Hepatocyte (in vitro differentiated cells): ENCODE data around the gene HS3ST4.

Experiments used
- CTCF ChIP-seq: fragments of 200-600 bp; sonication (generic); IDR thresholded peaks from 2 replicates; pipeline ENCODE4 v1.5.1; 2016; ENCODE audit warnings: antibody characterized with exemption, mild to moderate bottlenecking; ENCODE audit not compliant: poor library complexity
- EZH2 ChIP-seq: fragments of 200-600 bp; sonication (generic); IDR thresholded peaks from 2 replicates; pipeline ENCODE4 v1.6.1; 2016; ENCODE audit warnings: antibody characterized with exemption, mild to moderate bottlenecking, borderline replicate concordance
- EZH2phosphoT487 ChIP-seq: fragments of 200-600 bp; sonication (generic); IDR thresholded peaks from one replicate; pipeline ENCODE4 v1.6.1; 2018; ENCODE audit warnings: antibody characterized with exemption, mild to moderate bottlenecking, low read depth, moderate library complexity; ENCODE audit not compliant: unreplicated experiment, severe bottlenecking

GRCh38 chr16:26087091-26087490 is 395.3 kb downstream of the HS3ST4 start:
- TF ChIP-seq CTCF = no peak
- no peak for TF ChIP-seq EZH2phosphoT487
- no peak for TF ChIP-seq EZH2
